Thyroid gland (tissue), 4 donors: ENCODE measurements around the gene SORCS2.

Source experiments
- POLR2A ChIP-seq, 2 donors: fragments of 450-650 bp; IDR thresholded peaks; one replicate each; pipeline ENCODE4 v1.6.1; 2017; ENCODE audit warnings: antibody characterized with exemption in 2 of 2, mild to moderate bottlenecking in 2 of 2, moderate library complexity in 1 of 2
- TF ChIP-seq, protein P1 (sequence below), 6 experiments: fragments of 200-600 bp in 3 of 6; fragments of 450-650 bp in 3 of 6; sonication (generic) in 3 of 6; IDR thresholded peaks; one replicate each; pipeline ENCODE4 v1.5.1; 2016 to 2019; ENCODE audit warnings: antibody characterized with exemption in 6 of 6, mild to moderate bottlenecking in 2 of 6, inconsistent platforms in 1 of 6, moderate library complexity in 1 of 6

DNA sequence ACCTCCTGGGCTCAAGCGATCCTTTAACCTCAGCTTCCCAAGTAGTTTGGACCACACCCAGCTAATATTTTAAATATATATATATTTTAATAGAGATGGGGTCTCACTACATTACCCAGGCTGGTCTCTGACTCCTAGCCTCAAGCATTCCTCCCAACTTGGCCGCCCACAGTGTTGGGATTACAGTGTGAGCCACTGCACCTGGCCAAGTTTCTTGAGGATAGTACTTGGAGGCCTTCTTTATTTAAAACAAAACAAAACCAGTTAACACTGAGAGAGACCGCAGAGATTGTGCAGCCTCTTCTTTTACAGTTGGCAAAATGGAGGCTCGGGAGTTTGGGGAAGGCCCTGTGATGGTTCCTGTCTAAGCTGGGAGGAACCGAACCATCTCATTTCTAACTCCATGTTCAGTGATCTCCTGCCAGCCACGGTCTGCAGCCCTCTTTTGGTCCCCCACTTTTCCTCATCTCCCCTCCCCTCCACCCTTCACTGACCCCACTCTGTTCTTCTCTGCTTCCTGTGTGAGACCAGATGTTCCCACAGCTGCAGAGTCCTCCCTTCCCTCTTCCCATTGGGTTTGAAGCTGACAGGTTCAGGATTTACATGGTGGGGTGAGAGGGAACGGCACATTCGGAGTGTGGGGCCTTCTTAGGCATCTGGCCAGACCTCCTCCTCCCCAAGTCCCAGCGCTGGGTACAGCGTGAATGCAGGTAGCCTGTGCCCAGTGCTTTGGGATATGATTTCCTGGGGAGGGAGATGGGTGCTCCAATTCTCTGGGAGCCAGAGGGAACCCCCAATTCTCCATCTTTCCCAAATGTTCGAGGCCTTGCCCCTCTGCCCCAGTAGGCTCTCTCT, 1.4 kb upstream of the SORCS2 start:
- TF ChIP-seq, protein P1, sequence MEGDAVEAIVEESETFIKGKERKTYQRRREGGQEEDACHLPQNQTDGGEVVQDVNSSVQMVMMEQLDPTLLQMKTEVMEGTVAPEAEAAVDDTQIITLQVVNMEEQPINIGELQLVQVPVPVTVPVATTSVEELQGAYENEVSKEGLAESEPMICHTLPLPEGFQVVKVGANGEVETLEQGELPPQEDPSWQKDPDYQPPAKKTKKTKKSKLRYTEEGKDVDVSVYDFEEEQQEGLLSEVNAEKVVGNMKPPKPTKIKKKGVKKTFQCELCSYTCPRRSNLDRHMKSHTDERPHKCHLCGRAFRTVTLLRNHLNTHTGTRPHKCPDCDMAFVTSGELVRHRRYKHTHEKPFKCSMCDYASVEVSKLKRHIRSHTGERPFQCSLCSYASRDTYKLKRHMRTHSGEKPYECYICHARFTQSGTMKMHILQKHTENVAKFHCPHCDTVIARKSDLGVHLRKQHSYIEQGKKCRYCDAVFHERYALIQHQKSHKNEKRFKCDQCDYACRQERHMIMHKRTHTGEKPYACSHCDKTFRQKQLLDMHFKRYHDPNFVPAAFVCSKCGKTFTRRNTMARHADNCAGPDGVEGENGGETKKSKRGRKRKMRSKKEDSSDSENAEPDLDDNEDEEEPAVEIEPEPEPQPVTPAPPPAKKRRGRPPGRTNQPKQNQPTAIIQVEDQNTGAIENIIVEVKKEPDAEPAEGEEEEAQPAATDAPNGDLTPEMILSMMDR (IDR thresholded peaks at IDR 0.05): no peak
- no peak for TF ChIP-seq POLR2A (IDR thresholded peaks at IDR 0.05)
